Measurements from ENCODE around the gene NAPSA. TPM values are rescaled to one million over a fixed set of nuclear protein-coding genes. Genes with fewer than 3 reads are reported as not detected.

The NAPSA gene
- total and polyA plus RNA-seq, 2 of the 8 experiments (the other 6 are each of a cell fraction or from before 2014, with no cell fraction given) = 0.71 to 0.73 TPM

DNA sequence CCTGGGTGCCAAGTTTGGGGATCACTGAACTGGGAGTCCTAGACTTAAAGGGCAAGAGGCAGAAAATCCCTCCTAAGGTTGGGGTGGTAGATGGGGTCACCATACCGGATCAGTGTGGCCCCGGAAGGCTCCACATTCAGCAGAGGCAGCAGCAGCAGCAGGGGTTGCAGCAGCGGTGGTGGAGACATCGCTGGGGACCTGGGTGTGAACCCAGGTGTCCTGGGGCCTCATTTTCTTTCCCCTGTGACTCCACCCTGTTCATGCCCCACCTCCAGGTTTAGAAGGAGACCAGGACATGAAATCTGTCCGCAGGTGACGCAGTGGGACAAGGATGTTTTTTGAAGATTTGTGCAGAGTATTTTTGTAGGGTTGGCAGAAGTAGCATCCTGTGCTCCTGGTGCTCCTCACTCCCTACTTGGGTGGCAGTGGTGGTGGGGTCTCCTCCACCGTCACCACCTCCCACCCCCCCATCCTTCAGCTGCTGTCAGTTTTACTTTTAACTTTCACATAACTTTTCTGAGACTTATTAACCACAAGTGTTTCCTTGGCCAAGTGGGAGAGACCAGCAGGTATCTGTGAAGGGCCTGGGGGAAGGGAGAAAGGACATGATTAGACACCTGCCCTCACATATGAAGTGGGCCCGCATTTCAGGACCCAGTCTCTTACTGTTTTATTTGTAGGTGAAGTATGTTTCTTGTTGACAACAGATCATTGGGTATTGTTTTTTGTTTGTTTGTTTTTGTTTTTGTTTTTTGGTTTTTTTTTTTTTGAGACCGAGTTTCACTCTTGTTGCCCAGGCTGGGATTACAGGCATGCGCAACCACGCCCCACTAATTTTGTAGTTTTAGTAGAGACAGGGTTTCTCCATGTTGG, at the start of gene NAPSA (continued):
- TF ChIP-seq EP300 (IDR thresholded peaks at IDR 0.05; ENCODE audit: borderline replicate concordance in 1 of 2, low read depth in 2 of 2, low read length in 2 of 2) = no peak
- no peak for TF ChIP-seq SP4 (IDR thresholded peaks at IDR 0.05; ENCODE audit: low read length)
- no peak for TF ChIP-seq JUND (IDR thresholded peaks at IDR 0.05; ENCODE audit: low read length)
- no peak for TF ChIP-seq CREB1 (IDR thresholded peaks at IDR 0.05)
- TF ChIP-seq, protein P1, sequence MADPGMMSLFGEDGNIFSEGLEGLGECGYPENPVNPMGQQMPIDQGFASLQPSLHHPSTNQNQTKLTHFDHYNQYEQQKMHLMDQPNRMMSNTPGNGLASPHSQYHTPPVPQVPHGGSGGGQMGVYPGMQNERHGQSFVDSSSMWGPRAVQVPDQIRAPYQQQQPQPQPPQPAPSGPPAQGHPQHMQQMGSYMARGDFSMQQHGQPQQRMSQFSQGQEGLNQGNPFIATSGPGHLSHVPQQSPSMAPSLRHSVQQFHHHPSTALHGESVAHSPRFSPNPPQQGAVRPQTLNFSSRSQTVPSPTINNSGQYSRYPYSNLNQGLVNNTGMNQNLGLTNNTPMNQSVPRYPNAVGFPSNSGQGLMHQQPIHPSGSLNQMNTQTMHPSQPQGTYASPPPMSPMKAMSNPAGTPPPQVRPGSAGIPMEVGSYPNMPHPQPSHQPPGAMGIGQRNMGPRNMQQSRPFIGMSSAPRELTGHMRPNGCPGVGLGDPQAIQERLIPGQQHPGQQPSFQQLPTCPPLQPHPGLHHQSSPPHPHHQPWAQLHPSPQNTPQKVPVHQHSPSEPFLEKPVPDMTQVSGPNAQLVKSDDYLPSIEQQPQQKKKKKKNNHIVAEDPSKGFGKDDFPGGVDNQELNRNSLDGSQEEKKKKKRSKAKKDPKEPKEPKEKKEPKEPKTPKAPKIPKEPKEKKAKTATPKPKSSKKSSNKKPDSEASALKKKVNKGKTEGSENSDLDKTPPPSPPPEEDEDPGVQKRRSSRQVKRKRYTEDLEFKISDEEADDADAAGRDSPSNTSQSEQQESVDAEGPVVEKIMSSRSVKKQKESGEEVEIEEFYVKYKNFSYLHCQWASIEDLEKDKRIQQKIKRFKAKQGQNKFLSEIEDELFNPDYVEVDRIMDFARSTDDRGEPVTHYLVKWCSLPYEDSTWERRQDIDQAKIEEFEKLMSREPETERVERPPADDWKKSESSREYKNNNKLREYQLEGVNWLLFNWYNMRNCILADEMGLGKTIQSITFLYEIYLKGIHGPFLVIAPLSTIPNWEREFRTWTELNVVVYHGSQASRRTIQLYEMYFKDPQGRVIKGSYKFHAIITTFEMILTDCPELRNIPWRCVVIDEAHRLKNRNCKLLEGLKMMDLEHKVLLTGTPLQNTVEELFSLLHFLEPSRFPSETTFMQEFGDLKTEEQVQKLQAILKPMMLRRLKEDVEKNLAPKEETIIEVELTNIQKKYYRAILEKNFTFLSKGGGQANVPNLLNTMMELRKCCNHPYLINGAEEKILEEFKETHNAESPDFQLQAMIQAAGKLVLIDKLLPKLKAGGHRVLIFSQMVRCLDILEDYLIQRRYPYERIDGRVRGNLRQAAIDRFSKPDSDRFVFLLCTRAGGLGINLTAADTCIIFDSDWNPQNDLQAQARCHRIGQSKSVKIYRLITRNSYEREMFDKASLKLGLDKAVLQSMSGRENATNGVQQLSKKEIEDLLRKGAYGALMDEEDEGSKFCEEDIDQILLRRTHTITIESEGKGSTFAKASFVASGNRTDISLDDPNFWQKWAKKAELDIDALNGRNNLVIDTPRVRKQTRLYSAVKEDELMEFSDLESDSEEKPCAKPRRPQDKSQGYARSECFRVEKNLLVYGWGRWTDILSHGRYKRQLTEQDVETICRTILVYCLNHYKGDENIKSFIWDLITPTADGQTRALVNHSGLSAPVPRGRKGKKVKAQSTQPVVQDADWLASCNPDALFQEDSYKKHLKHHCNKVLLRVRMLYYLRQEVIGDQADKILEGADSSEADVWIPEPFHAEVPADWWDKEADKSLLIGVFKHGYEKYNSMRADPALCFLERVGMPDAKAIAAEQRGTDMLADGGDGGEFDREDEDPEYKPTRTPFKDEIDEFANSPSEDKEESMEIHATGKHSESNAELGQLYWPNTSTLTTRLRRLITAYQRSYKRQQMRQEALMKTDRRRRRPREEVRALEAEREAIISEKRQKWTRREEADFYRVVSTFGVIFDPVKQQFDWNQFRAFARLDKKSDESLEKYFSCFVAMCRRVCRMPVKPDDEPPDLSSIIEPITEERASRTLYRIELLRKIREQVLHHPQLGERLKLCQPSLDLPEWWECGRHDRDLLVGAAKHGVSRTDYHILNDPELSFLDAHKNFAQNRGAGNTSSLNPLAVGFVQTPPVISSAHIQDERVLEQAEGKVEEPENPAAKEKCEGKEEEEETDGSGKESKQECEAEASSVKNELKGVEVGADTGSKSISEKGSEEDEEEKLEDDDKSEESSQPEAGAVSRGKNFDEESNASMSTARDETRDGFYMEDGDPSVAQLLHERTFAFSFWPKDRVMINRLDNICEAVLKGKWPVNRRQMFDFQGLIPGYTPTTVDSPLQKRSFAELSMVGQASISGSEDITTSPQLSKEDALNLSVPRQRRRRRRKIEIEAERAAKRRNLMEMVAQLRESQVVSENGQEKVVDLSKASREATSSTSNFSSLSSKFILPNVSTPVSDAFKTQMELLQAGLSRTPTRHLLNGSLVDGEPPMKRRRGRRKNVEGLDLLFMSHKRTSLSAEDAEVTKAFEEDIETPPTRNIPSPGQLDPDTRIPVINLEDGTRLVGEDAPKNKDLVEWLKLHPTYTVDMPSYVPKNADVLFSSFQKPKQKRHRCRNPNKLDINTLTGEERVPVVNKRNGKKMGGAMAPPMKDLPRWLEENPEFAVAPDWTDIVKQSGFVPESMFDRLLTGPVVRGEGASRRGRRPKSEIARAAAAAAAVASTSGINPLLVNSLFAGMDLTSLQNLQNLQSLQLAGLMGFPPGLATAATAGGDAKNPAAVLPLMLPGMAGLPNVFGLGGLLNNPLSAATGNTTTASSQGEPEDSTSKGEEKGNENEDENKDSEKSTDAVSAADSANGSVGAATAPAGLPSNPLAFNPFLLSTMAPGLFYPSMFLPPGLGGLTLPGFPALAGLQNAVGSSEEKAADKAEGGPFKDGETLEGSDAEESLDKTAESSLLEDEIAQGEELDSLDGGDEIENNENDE (IDR thresholded peaks at IDR 0.05; ENCODE audit: insufficient replicate concordance, low read length) = no peak
- TF ChIP-seq BCL11A (IDR thresholded peaks at IDR 0.05; ENCODE audit: low read depth in 2 of 2, low read length in 2 of 2) = no peak
- no peak for TF ChIP-seq GABPA (IDR thresholded peaks at IDR 0.05; ENCODE audit: borderline replicate concordance, insufficient read depth, low read length)
- TF ChIP-seq TAF1 (IDR thresholded peaks at IDR 0.05; ENCODE audit: low read depth, low read length) = no peak
- TF ChIP-seq TEAD4 (IDR thresholded peaks at IDR 0.05; ENCODE audit: low read depth, low read length) = no peak
- TF ChIP-seq RBBP5 (IDR thresholded peaks at IDR 0.05; ENCODE audit: borderline replicate concordance, low read depth, low read length) = no peak

All from H1 (cell line).